OCI-LY1 (cell line): ENCODE results near the gene PNLIPRP2.

Experiments used
- CTCF ChIP-seq: fragments of 200-600 bp; sonication (generic), shearing (Covaris generic); IDR thresholded peaks from 2 replicates; pipeline ENCODE4 v1.5.1; 2017; ENCODE audit warnings: mild to moderate bottlenecking, antibody characterized with exemption, low read length, moderate library complexity, mixed read lengths
- EZH2 ChIP-seq: fragments of 200-600 bp; sonication (generic), shearing (Covaris generic); IDR thresholded peaks from 2 replicates; pipeline ENCODE4 v1.8.0; 2017; ENCODE audit warnings: borderline replicate concordance, mixed run types, mild to moderate bottlenecking, antibody characterized with exemption, low read length, moderate library complexity, mixed read lengths

- TF ChIP-seq CTCF = no peak
- TF ChIP-seq EZH2 = no peak
These were observed 58.6 kb downstream of the PNLIPRP2 start for GRCh38 chr10:116679351-116679750.
